DOHH2 (cell line): ENCODE data around the gene TFAP2B.

Experiments used
- EZH2phosphoT487 ChIP-seq: fragments of 200-600 bp; sonication (generic); IDR thresholded peaks from 2 replicates; pipeline ENCODE4 v1.6.1; 2017; ENCODE audit warnings: borderline replicate concordance, mild to moderate bottlenecking, antibody characterized with exemption, low read length, moderate library complexity, mixed read lengths
- TF ChIP-seq, protein P1 (sequence below): fragments of 200-600 bp; sonication (generic); IDR thresholded peaks from one replicate; pipeline ENCODE4 v1.5.1; 2014; ENCODE audit warnings: antibody characterized with exemption, mild to moderate bottlenecking, low read depth, low read length; ENCODE audit not compliant: poor library complexity, severe bottlenecking

GRCh38 chr6:50815436-50816114, 3.1 kb upstream of the TFAP2B start:
- TF ChIP-seq, protein P1, sequence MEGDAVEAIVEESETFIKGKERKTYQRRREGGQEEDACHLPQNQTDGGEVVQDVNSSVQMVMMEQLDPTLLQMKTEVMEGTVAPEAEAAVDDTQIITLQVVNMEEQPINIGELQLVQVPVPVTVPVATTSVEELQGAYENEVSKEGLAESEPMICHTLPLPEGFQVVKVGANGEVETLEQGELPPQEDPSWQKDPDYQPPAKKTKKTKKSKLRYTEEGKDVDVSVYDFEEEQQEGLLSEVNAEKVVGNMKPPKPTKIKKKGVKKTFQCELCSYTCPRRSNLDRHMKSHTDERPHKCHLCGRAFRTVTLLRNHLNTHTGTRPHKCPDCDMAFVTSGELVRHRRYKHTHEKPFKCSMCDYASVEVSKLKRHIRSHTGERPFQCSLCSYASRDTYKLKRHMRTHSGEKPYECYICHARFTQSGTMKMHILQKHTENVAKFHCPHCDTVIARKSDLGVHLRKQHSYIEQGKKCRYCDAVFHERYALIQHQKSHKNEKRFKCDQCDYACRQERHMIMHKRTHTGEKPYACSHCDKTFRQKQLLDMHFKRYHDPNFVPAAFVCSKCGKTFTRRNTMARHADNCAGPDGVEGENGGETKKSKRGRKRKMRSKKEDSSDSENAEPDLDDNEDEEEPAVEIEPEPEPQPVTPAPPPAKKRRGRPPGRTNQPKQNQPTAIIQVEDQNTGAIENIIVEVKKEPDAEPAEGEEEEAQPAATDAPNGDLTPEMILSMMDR, result no peak
- no peak for TF ChIP-seq EZH2phosphoT487
